ENCODE data around the gene KIFAP3. TPM values are rescaled to one million over a fixed set of nuclear protein-coding genes. Genes with fewer than 3 reads are reported as not detected.

The KIFAP3 gene
- polyA plus RNA-seq, 3 donors, result 2.1 to 4.7 (median 2.2) TPM

- H3K36me3 Mint-ChIP-seq, result peaks cover 50 to 67% of the 10 kb centered on the region in 2 donors
- Histone ChIP-seq H3K27me3 (ENCODE audit: control insufficient read depth in 2 of 2, insufficient read depth in 2 of 2, low read length in 2 of 2) (no peaks in the 10 kb centered on the region), H3K9me3 (replicated peaks in 1 of 2; ENCODE audit: control insufficient read depth in 1 of 2, insufficient read depth in 1 of 2, low read length in 2 of 2) (no peaks in the 10 kb centered on the region), H3K4me1 (ENCODE audit: control insufficient read depth in 1 of 2, insufficient read depth in 2 of 2, low read length in 2 of 2) (no peaks in the 10 kb centered on the region), H2AFZ (ENCODE audit: insufficient read depth, low read depth, low read length, poor library complexity, severe bottlenecking) (no peak overlapping the region), H4K20me1 (ENCODE audit: insufficient read depth, low read length) (no peaks in the 10 kb centered on the region), H3K79me2 (ENCODE audit: insufficient read depth, low read length) (peaks cover 11% of the 10 kb centered on the region), H3K4me2 (replicated peaks; ENCODE audit: extremely low read depth, low read length, poor library complexity, severe bottlenecking) (no peak overlapping the region), H3K4me3 (replicated peaks in 1 of 3; ENCODE audit: low read depth in 2 of 3, low read length in 3 of 3) (no peak overlapping the region), H3K9ac (ENCODE audit: insufficient read depth, low read length, poor library complexity, severe bottlenecking) (no peak overlapping the region), H3K27ac (ENCODE audit: low read depth in 1 of 2, low read length in 2 of 2) (no peak overlapping the region), H3K36me3 (replicated peaks in 1 of 2; ENCODE audit: control insufficient read depth in 1 of 2, insufficient read depth in 2 of 2, low read length in 2 of 2) (peaks cover 45 to 70% of the 10 kb centered on the region in 2 donors)
- intact Hi-C loops (cut with micrococcal nuclease), result no loop called here
- no peak for DNase-seq
- H3K4me3 Mint-ChIP-seq, result no peak overlapping the region
- peaks cover 10% of the 10 kb centered on the region for H3K4me1 Mint-ChIP-seq
- no peaks in the 10 kb centered on the region for H3K27me3 Mint-ChIP-seq (ENCODE audit: low read depth in 3 of 3)
- TF ChIP-seq, protein P1, sequence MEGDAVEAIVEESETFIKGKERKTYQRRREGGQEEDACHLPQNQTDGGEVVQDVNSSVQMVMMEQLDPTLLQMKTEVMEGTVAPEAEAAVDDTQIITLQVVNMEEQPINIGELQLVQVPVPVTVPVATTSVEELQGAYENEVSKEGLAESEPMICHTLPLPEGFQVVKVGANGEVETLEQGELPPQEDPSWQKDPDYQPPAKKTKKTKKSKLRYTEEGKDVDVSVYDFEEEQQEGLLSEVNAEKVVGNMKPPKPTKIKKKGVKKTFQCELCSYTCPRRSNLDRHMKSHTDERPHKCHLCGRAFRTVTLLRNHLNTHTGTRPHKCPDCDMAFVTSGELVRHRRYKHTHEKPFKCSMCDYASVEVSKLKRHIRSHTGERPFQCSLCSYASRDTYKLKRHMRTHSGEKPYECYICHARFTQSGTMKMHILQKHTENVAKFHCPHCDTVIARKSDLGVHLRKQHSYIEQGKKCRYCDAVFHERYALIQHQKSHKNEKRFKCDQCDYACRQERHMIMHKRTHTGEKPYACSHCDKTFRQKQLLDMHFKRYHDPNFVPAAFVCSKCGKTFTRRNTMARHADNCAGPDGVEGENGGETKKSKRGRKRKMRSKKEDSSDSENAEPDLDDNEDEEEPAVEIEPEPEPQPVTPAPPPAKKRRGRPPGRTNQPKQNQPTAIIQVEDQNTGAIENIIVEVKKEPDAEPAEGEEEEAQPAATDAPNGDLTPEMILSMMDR (IDR thresholded peaks at IDR 0.05), result no peak
- no peaks in the 10 kb centered on the region for H3K9me3 Mint-ChIP-seq
- H3K27ac Mint-ChIP-seq, result no peak overlapping the region
Observed at GRCh38 chr1:169884634-169885033, 189.9 kb downstream of the KIFAP3 start.

DNA sequence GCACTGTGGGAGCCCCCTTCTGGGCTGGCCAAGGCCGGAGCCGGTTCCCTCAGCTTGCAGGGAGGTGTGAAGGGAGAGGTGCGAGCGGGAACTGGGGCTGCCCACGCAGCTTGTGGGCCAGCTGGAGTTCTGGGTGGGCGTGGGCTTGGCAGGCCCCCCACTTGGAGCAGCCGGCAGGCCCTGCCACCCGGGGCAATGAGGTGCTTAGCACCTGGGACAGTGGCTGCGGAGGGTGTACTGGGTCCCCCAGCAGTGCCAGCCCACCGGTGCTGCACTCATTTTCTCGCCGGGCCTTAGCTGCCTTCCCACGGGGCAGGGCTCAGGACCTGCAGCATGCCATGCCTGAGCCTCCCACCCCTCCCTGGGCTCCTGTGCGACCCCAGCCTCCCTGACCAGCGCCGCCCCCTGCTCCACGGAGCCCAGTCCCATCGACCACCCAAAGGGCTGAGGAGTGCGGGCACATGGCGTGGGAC lies 192.4 kb downstream of the KIFAP3 start:
- Histone ChIP-seq H3K36me3 (replicated peaks in 1 of 2; ENCODE audit: control insufficient read depth in 1 of 2, insufficient read depth in 2 of 2, low read length in 2 of 2) (peaks cover 43 to 73% of the 10 kb centered on the region in 2 donors), H2AFZ (ENCODE audit: insufficient read depth, low read depth, low read length, poor library complexity, severe bottlenecking) (no peak overlapping the region), H3K27ac (ENCODE audit: low read depth in 1 of 2, low read length in 2 of 2) (no peak overlapping the region), H3K4me3 (replicated peaks in 1 of 3; ENCODE audit: low read depth in 2 of 3, low read length in 3 of 3) (no peak overlapping the region), H4K20me1 (ENCODE audit: insufficient read depth, low read length) (no peaks in the 10 kb centered on the region), H3K79me2 (ENCODE audit: insufficient read depth, low read length) (no peaks in the 10 kb centered on the region), H3K9ac (ENCODE audit: insufficient read depth, low read length, poor library complexity, severe bottlenecking) (no peak overlapping the region), H3K4me1 (ENCODE audit: control insufficient read depth in 1 of 2, insufficient read depth in 2 of 2, low read length in 2 of 2) (no peaks in the 10 kb centered on the region), H3K4me2 (replicated peaks; ENCODE audit: extremely low read depth, low read length, poor library complexity, severe bottlenecking) (no peak overlapping the region), H3K27me3 (ENCODE audit: control insufficient read depth in 2 of 2, insufficient read depth in 2 of 2, low read length in 2 of 2) (no peaks in the 10 kb centered on the region), H3K9me3 (replicated peaks in 1 of 2; ENCODE audit: control insufficient read depth in 1 of 2, insufficient read depth in 1 of 2, low read length in 2 of 2) (no peaks in the 10 kb centered on the region)
- Mint-ChIP-seq H3K4me3 (no peak overlapping the region), H3K4me1 (peaks cover 11% of the 10 kb centered on the region), H3K9me3 (no peaks in the 10 kb centered on the region), H3K36me3 (peaks cover 53 to 74% of the 10 kb centered on the region in 2 donors), H3K27ac (no peak overlapping the region), H3K27me3 (ENCODE audit: low read depth in 3 of 3) (peaks cover 0 to 1% (median 0%) of the 10 kb centered on the region in 3 donors)
- intact Hi-C loops (cut with micrococcal nuclease), result no loop called here
- WGBS (ENCODE audit: insufficient coverage), result 98% methylated on average over 16 of the region's 20 CpGs
- TF ChIP-seq, protein P1 (IDR thresholded peaks at IDR 0.05), result no peak
- DNase-seq, result no peak
